Measurements from ENCODE around the gene NOS2.
A peak's percentile ranks its signal among the peaks of the same experiment; 100 is the strongest.
"Not testable (repeated sequence)": the region's sequence is repeated elsewhere in the genome, so short reads cannot be mapped to it uniquely, and the experiment has no call there.

Gene NOS2

GRCh38 chr17:27783440-27784350 lies 16.6 kb downstream of the NOS2 start:
- DNase-seq = no peak

GRCh38 chr17:27782791-27783206 lies 17.5 kb downstream of the NOS2 start:
- DNase-seq = no peak

GRCh38 chr17:27780828-27781404 lies 19.4 kb downstream of the NOS2 start:
- no peak for DNase-seq

GRCh38 chr17:27780092-27780827 lies 20.1 kb downstream of the NOS2 start:
- DNase-seq = no peak

GRCh38 chr17:27778183-27778582 lies 22.1 kb downstream of the NOS2 start:
- no peak for DNase-seq

GRCh38 chr17:27776882-27777624 lies 23.3 kb downstream of the NOS2 start:
- no peak for DNase-seq

- no peak for DNase-seq
Measured at GRCh38 chr17:27771586-27771985, 28.7 kb downstream of the NOS2 start.

- no peak for DNase-seq
Measured at GRCh38 chr17:27770877-27771276, 29.5 kb downstream of the NOS2 start.

GRCh38 chr17:27768858-27769410 lies 31.4 kb downstream of the NOS2 start:
- no peak for DNase-seq

GRCh38 chr17:27766438-27766837 lies 33.9 kb downstream of the NOS2 start:
- DNase-seq = no peak

- no peak for DNase-seq
Measured at GRCh38 chr17:27765353-27765752, 35.0 kb downstream of the NOS2 start.

- DNase-seq = no peak
Measured at GRCh38 chr17:27764589-27764988, 35.7 kb downstream of the NOS2 start.

GRCh38 chr17:27762527-27763305 lies 37.6 kb downstream of the NOS2 start:
- DNase-seq = no peak

- not testable (repeated sequence) for DNase-seq
Measured at GRCh38 chr17:27760931-27761330, 39.4 kb downstream of the NOS2 start.

- DNase-seq = peak; percentile 68
Measured at GRCh38 chr17:27760069-27760885, 40.1 kb downstream of the NOS2 start.

GRCh38 chr17:27759528-27759927 lies 40.8 kb downstream of the NOS2 start:
- DNase-seq = no peak

GRCh38 chr17:27756467-27757371 lies 43.6 kb downstream of the NOS2 start:
- peak; percentile 50 for DNase-seq

GRCh38 chr17:27755706-27756466 lies 44.4 kb downstream of the NOS2 start:
- DNase-seq = no peak

GRCh38 chr17:27754549-27754948 lies 45.8 kb downstream of the NOS2 start:
- no peak for DNase-seq

Measured in activated CD4-positive, alpha-beta T cell treated with anti-CD3 and anti-CD28 coated beads, Interleukin-2, amount 50 U/mL, for 1 hour (primary cell).